Stimulated activated CD4-positive, alpha-beta T cell treated with anti-CD3 and anti-CD28 coated beads, Interleukin-15, amount 100 ng/mL, for 48 hours (primary cell): ENCODE measurements around the gene ARSB.
"Not testable (repeated sequence)": the region's sequence is repeated elsewhere in the genome, so short reads cannot be mapped to it uniquely, and the experiment has no call there.

ENCODE experiments used
- DNase-seq, 2 donors: peaks; one replicate each; pipeline ENCODE4 v3.0.0-alpha.2; 2020; ENCODE audit warnings: low read depth in 2 of 2

Gene ARSB

DNA sequence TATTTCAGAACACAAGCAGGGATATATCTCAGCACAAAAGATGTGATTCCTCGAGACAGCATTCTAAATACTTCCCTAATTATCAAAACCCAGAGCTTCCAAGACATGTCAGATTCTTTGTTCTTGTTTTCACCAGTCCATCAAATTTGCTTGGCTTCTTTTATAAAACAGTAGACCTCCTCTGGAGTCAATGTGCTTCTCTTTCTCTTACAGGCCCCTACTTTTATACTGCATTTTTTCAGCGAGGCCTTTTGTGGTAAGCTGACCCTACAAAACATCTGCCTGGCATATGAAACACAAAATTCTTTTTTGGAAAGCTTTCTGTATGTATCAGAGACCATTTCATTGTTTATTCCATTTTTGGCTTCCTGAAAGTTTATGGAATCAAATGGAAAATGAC lies 81.8 kb downstream of the ARSB start:
- DNase-seq, result no peak

GRCh38 chr5:78899922-78900362 lies 85.2 kb downstream of the ARSB start:
- DNase-seq, result no peak

GRCh38 chr5:78896132-78896531 lies 89.0 kb downstream of the ARSB start:
- no peak for DNase-seq

DNA sequence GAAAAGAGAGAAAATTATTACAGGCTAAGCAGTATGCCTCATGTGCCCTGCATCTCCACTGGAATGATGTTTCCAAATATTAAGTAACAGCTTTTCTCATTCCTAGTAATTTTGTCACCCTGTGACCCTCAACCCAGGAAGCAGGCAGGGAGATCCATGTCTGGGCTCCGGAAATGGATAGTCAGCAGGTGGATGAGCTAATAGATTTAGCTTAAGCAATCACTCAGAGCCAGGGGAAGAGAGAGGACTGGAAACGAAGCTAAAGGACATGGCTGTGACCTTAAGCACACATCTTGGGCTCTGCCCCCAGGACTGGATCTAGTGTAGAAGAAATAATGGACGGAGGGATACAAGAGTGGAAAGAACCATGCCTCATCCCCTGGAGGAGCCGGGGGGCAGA lies 89.5 kb downstream of the ARSB start:
- DNase-seq, result no peak

GRCh38 chr5:78893940-78894677 lies 91.0 kb downstream of the ARSB start:
- no peak for DNase-seq

GRCh38 chr5:78890667-78891379 lies 94.3 kb downstream of the ARSB start:
- no peak for DNase-seq

DNA sequence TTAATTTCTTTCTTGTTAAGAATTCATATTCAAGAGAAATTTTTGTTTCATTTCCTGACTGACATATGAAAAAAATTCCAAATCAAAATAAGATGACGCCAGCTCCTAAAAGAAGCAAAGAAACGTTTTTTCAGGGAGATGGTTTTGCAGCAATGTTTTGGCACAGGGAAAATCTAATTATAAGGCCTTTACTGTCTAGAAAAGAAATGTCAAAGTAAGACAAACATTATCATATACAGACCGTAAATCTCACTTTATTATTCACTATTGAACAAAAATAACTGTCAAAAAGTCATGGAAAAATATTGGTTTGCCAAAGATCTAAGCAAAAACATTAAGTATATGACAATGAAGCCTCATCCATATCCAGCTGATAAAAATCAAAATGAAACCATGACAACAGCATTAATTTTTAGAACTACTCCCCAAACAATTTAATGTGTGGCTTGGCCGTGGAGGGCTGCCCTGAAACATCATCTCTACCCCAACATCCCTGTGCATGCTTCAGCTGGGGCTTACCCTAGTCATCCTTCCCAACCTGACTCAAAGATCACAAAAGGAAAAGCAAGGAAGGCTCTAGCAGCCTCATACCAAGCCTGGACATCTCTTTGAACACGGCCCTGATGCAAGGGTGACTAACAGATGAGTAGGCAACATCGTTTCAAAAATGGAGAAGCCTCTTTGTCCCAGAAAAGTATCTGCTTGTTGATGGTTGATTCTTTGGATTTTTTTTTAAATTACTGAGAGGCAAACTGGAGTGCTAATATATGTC lies 95.6 kb downstream of the ARSB start:
- no peak for DNase-seq

GRCh38 chr5:78888580-78889368 lies 96.3 kb downstream of the ARSB start:
- no peak for DNase-seq

- no peak for DNase-seq
These were observed 97.6 kb downstream of the ARSB start for GRCh38 chr5:78887384-78888118.

- no peak for DNase-seq
These were observed 98.5 kb downstream of the ARSB start for GRCh38 chr5:78886341-78887230.

GRCh38 chr5:78881884-78882283 lies 103.2 kb downstream of the ARSB start:
- DNase-seq, result no peak

GRCh38 chr5:78879516-78879915 lies 105.6 kb downstream of the ARSB start:
- DNase-seq, result no peak

DNA sequence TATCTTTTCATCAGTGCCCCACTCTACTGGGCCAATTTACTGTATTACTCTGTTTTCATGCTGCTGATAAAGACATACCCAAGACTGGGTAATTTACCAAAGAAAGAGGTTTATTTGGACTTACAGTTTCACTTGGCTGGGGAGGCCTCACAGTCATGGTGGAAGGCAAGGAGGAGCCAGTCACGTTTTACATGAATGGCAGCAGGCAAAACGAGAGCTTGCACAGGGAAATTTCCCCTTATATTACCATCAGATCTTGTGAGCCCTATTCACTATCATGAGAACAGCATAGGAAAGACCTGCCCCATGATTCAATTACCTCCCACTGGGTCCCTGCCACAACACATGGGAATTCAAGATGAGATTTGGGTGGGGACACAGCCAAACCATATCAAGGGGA lies 119.0 kb downstream of the ARSB start:
- not testable (repeated sequence) for DNase-seq

- no peak for DNase-seq
These were observed 126.7 kb downstream of the ARSB start for GRCh38 chr5:78858364-78858763.

DNA sequence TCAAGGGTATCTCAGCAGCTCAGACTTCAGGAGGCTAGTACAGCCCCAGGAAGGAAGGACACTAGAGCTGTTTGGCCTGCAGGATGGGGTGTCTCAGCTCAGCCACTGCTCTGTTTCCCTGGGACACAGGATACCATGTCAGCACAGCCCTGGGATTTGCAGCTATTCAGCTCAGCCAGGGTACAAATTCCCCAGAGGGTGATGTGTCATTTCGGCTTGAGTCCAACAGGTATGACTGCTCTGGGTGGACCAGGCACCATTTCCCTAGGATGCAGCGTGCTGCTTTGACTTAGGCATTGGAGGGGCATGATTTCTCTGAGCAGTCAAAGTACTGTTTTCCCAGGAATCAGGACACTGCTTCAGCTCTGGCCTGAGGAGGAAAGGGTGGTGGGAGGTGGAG lies 130.1 kb downstream of the ARSB start:
- DNase-seq, result no peak

DNA sequence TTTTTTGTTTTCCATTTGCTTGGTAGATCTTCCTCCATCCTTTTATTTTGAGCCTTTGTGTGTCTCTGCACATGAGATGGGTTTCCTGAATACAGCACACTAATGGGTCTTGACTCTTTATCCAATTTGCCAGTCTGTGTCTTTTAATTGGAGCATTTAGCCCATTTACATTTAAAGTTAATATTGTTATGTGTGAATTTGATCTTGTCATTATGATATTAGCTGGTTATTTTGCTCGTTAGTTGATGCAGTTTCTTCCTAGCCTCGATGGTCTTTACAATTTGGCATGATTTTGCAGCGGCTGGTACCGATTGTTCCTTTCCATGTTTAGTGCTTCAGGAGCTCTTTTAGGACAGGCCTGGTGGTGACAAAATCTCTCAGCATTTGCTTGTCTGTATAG lies 133.2 kb downstream of the ARSB start:
- not testable (repeated sequence) for DNase-seq

DNA sequence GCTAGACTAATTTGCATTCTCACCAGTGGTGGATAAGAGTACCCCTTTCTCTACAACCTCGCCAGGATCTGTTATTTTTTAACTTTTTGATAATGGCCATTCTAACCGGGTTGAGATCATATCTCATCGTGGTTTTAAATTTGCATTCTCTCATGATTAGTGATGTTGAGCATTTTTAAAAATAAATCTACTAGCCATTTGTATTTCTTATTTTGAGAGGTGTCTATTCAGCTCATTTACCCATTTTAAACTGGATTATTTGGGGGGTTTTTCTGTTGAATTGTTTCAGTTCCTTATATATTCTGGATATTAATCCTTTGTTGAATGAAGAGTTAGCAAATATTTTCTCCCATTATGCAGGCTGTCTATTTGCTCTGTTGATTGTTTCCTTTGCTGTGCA lies 139.6 kb downstream of the ARSB start:
- no peak for DNase-seq

DNA sequence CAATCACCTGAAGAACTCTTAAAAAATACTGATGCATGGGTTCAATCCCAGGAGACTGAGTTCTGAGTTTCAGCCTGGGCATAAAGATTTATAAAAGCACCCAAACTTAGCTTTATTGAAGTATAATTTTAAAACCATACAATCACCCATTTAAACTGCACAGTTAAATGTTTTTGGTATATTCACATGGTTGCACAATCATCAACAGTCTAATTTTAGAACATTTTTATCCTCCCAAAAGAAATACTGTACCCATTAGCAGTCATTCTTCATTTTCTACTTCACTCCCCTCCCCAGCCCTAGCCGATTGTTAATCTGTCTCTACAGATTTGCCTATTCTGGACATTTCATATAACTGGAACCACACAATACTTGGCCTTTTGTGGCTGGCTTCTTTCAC lies 141.7 kb downstream of the ARSB start:
- DNase-seq, result no peak

GRCh38 chr5:78841767-78842166 lies 143.3 kb downstream of the ARSB start:
- DNase-seq, result no peak

- no peak for DNase-seq
These were observed 146.4 kb downstream of the ARSB start for GRCh38 chr5:78838753-78839152.
